ENCODE results near the gene F2RL3.
"Not testable (repeated sequence)": the region's sequence is repeated elsewhere in the genome, so short reads cannot be mapped to it uniquely, and the experiment has no call there.

F2RL3 gene

GRCh38 chr19:16934489-16934888 is 45.7 kb downstream of the F2RL3 start:
- no peak overlapping the region for H3K27ac ChIP-seq
- TF ChIP-seq ZFX (IDR thresholded peaks at IDR 0.05; ENCODE audit: borderline replicate concordance) (no peak), CTCF (IDR thresholded peaks at IDR 0.05) (no peak)

GRCh38 chr19:16936901-16937300 is 48.1 kb downstream of the F2RL3 start:
- TF ChIP-seq CTCF (IDR thresholded peaks at IDR 0.05) (no peak), ZFX (IDR thresholded peaks at IDR 0.05; ENCODE audit: borderline replicate concordance) (no peak)

GRCh38 chr19:16937796-16938195 is 49.0 kb downstream of the F2RL3 start:
- H3K27ac ChIP-seq: not testable (repeated sequence)

More at GRCh38 chr19:16936901-16937300, 48.1 kb downstream of the F2RL3 start:
- no peak overlapping the region for H3K27ac ChIP-seq

- TF ChIP-seq ZFX (IDR thresholded peaks at IDR 0.05; ENCODE audit: borderline replicate concordance): no peak
- no peak for TF ChIP-seq CTCF (IDR thresholded peaks at IDR 0.05)
Observed at GRCh38 chr19:16938211-16938610, 49.4 kb downstream of the F2RL3 start.

GRCh38 chr19:16940063-16940462 is 51.3 kb downstream of the F2RL3 start:
- H3K27ac ChIP-seq: not testable (repeated sequence)

More at GRCh38 chr19:16938211-16938610, 49.4 kb downstream of the F2RL3 start:
- no peak overlapping the region for H3K27ac ChIP-seq

GRCh38 chr19:16940626-16941025 is 51.8 kb downstream of the F2RL3 start:
- H3K27ac ChIP-seq: no peak overlapping the region
- TF ChIP-seq CTCF (IDR thresholded peaks at IDR 0.05): no peak
- TF ChIP-seq ZFX (IDR thresholded peaks at IDR 0.05; ENCODE audit: borderline replicate concordance): no peak

Data from 22Rv1 (cell line).